Loucy (cell line): ENCODE results near the gene CDKN2B-AS1.

Experiments used
- EZH2phosphoT487 ChIP-seq: fragments of 200-600 bp; IDR thresholded peaks from 2 replicates; pipeline ENCODE4 v1.6.1; 2018; ENCODE audit warnings: antibody characterized with exemption, mild to moderate bottlenecking, moderate library complexity, borderline replicate concordance
- TF ChIP-seq, protein P1 (sequence below): fragments of 200-600 bp; sonication (generic); conservative IDR thresholded peaks from 2 replicates; pipeline ENCODE4 v1.5.1; 2014; ENCODE audit warnings: mild to moderate bottlenecking, antibody characterized with exemption, low read length

- TF ChIP-seq, protein P1, sequence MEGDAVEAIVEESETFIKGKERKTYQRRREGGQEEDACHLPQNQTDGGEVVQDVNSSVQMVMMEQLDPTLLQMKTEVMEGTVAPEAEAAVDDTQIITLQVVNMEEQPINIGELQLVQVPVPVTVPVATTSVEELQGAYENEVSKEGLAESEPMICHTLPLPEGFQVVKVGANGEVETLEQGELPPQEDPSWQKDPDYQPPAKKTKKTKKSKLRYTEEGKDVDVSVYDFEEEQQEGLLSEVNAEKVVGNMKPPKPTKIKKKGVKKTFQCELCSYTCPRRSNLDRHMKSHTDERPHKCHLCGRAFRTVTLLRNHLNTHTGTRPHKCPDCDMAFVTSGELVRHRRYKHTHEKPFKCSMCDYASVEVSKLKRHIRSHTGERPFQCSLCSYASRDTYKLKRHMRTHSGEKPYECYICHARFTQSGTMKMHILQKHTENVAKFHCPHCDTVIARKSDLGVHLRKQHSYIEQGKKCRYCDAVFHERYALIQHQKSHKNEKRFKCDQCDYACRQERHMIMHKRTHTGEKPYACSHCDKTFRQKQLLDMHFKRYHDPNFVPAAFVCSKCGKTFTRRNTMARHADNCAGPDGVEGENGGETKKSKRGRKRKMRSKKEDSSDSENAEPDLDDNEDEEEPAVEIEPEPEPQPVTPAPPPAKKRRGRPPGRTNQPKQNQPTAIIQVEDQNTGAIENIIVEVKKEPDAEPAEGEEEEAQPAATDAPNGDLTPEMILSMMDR, result no peak
- no peak for TF ChIP-seq EZH2phosphoT487
Observed at GRCh38 chr9:22107202-22108045, 112.8 kb downstream of the CDKN2B-AS1 start.
